ENCODE data around the gene EGFR.

DNA sequence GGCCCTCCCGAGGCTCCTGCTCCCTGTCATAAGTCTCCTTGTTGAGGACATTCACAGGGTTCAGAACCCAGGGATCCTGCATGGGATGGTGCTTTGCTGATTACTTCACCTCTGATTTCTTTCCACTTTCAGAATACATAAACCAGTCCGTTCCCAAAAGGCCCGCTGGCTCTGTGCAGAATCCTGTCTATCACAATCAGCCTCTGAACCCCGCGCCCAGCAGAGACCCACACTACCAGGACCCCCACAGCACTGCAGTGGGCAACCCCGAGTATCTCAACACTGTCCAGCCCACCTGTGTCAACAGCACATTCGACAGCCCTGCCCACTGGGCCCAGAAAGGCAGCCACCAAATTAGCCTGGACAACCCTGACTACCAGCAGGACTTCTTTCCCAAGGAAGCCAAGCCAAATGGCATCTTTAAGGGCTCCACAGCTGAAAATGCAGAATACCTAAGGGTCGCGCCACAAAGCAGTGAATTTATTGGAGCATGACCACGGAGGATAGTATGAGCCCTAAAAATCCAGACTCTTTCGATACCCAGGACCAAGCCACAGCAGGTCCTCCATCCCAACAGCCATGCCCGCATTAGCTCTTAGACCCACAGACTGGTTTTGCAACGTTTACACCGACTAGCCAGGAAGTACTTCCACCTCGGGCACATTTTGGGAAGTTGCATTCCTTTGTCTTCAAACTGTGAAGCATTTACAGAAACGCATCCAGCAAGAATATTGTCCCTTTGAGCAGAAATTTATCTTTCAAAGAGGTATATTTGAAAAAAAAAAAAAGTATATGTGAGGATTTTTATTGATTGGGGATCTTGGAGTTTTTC lies 186.5 kb downstream of the EGFR start:
- TF ChIP-seq, protein P1, sequence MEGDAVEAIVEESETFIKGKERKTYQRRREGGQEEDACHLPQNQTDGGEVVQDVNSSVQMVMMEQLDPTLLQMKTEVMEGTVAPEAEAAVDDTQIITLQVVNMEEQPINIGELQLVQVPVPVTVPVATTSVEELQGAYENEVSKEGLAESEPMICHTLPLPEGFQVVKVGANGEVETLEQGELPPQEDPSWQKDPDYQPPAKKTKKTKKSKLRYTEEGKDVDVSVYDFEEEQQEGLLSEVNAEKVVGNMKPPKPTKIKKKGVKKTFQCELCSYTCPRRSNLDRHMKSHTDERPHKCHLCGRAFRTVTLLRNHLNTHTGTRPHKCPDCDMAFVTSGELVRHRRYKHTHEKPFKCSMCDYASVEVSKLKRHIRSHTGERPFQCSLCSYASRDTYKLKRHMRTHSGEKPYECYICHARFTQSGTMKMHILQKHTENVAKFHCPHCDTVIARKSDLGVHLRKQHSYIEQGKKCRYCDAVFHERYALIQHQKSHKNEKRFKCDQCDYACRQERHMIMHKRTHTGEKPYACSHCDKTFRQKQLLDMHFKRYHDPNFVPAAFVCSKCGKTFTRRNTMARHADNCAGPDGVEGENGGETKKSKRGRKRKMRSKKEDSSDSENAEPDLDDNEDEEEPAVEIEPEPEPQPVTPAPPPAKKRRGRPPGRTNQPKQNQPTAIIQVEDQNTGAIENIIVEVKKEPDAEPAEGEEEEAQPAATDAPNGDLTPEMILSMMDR (IDR thresholded peaks at IDR 0.05): no peak
- no peak for TF ChIP-seq POLR2A (IDR thresholded peaks at IDR 0.05)

Measured in heart left ventricle (tissue), 13 donors.